Upper lobe of right lung (tissue), 1 donor: ENCODE data around the gene PDE9A. TPM values are rescaled to one million over a fixed set of nuclear protein-coding genes. Genes with fewer than 3 reads are reported as not detected.

Source experiments
- ATAC-seq: fragments of 200-7000 bp; cut with Tn5 transposase; one replicate; pipeline ENCODE4 v1.9.1; 2020; ENCODE audit warnings: mild to moderate bottlenecking, moderate library complexity
- DNase-seq: peaks from one replicate; pipeline ENCODE4 v3.0.0-alpha.2; 2020
- H3K27ac ChIP-seq: fragments of 200-600 bp; one replicate; pipeline ENCODE4 v1.8.0; 2022
- H3K27me3 ChIP-seq: fragments of 200-600 bp; one replicate; pipeline ENCODE4 v1.8.0; 2022; ENCODE audit warnings: mild to moderate bottlenecking
- H3K36me3 ChIP-seq: fragments of 200-600 bp; one replicate; pipeline ENCODE4 v1.8.0; 2022
- H3K4me1 ChIP-seq: fragments of 200-600 bp; one replicate; pipeline ENCODE4 v1.8.0; 2022
- H3K4me3 ChIP-seq: fragments of 200-600 bp; one replicate; pipeline ENCODE4 v1.8.0; 2022; ENCODE audit warnings: mild to moderate bottlenecking
- H3K9me3 ChIP-seq: fragments of 200-600 bp; one replicate; pipeline ENCODE4 v1.8.0; 2022
- intact Hi-C: fragments of 100-400 bp; cut with DNase I; formaldehyde crosslinking; loops from one replicate; pipeline ENCODE4 v1.11.0; 2022
- total RNA-seq: library from RNA; stranded (reverse); fragmentation: NEBNext Ultra II Directional; extraction: Animal tissue kit (Norgen Biotek cat#: 25700); gene quantifications from one replicate; pipeline ENCODE4 v1.2.1, GENCODE V29; 2021
- TF ChIP-seq, protein P1 (sequence below): fragments of 200-600 bp; IDR thresholded peaks from one replicate; pipeline ENCODE4 v1.8.0; 2022; ENCODE audit warnings: antibody characterized with exemption
- donor health status: DM: no; HTN: yes; CAD: no; lungs with severe emphysema.

Gene PDE9A
- total RNA-seq, 1 donor from 2014 or later, result 15.3 TPM

GRCh38 chr21:42645211-42646075, 8.0 kb upstream of the PDE9A start:
- Histone ChIP-seq H3K4me3 (no peak overlapping the region), H3K9me3 (no peaks in the 10 kb centered on the region), H3K27me3 (no peaks in the 10 kb centered on the region), H3K27ac (no peak overlapping the region), H3K36me3 (no peaks in the 10 kb centered on the region), H3K4me1 (no peaks in the 10 kb centered on the region)
- intact Hi-C loops, result no loop called here
- TF ChIP-seq, protein P1, sequence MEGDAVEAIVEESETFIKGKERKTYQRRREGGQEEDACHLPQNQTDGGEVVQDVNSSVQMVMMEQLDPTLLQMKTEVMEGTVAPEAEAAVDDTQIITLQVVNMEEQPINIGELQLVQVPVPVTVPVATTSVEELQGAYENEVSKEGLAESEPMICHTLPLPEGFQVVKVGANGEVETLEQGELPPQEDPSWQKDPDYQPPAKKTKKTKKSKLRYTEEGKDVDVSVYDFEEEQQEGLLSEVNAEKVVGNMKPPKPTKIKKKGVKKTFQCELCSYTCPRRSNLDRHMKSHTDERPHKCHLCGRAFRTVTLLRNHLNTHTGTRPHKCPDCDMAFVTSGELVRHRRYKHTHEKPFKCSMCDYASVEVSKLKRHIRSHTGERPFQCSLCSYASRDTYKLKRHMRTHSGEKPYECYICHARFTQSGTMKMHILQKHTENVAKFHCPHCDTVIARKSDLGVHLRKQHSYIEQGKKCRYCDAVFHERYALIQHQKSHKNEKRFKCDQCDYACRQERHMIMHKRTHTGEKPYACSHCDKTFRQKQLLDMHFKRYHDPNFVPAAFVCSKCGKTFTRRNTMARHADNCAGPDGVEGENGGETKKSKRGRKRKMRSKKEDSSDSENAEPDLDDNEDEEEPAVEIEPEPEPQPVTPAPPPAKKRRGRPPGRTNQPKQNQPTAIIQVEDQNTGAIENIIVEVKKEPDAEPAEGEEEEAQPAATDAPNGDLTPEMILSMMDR, result no peak
- DNase-seq (no peak), ATAC-seq (no peak)

DNA sequence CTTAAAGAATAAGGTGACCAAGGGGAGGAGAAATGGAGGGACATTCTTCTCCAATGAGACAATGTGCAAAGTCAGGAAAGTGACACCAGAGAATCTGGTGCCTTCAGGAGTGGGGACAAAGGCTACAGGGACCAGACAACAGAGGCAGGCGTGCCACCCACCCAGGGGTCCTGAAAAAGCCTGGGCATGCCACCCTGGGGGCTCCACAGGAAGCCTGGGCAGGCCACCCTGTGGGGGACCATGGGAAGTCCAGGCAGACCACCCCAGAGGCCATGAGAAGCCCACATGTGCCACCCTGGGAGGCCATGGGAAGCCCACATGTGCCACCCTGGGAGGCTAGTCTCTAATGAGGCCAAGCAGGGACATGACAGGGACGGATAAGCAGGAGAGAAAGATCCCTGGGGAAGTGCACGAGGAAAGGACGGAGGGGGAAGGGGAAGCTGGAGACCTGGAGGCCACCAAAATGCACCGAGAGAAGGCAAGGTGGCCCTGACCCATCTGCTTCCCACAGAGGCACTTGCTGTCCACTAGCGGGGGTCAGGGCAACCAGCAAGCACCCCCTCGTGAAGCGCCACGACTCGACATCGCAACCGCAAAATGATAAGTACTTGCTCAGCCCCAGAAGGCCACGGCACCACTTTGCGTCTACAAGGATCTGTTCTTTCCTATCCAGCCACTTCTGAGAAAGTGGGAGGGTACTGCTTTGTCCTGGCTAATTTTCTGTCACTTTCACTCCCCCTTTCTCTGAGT, 7.2 kb upstream of the PDE9A start:
- DNase-seq, result peak; percentile 37
- TF ChIP-seq, protein P1, result no peak
- Histone ChIP-seq H3K9me3 (no peaks in the 10 kb centered on the region), H3K4me1 (no peaks in the 10 kb centered on the region), H3K4me3 (no peak overlapping the region), H3K27ac (no peak overlapping the region), H3K36me3 (no peaks in the 10 kb centered on the region), H3K27me3 (no peaks in the 10 kb centered on the region)
- ATAC-seq, result no peak
- intact Hi-C loops, result no loop called here

- Histone ChIP-seq H3K27me3 (no peaks in the 10 kb centered on the region), H3K4me3 (no peak overlapping the region), H3K27ac (no peak overlapping the region), H3K4me1 (no peaks in the 10 kb centered on the region), H3K9me3 (no peaks in the 10 kb centered on the region), H3K36me3 (no peaks in the 10 kb centered on the region)
- TF ChIP-seq, protein P1, result no peak
- ATAC-seq (no peak), DNase-seq (peak; percentile 46)
- intact Hi-C loops, result no loop called here
Observed at GRCh38 chr21:42646836-42647235, 6.6 kb upstream of the PDE9A start.

DNA sequence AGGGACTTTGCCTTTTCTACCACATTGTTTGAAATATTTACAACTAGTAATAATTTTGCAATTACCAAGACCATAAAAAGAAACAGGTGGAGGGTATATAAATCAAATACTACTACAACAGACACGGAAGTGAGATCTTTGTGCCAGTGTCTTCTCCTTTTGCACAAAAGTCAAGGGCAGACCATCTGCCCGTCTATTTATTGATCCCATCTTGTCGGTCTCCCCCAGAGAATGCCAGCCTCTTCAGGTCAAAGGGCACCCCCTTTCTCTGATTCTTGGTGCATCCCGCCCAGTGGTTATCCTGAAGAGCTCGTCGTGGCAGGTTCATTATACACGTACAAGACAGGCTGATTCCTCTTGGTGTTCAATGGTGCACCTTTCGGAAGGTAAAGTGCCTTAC, 4.8 kb upstream of the PDE9A start:
- TF ChIP-seq, protein P1, result no peak
- Histone ChIP-seq H3K4me3 (no peak overlapping the region), H3K36me3 (no peaks in the 10 kb centered on the region), H3K27ac (no peak overlapping the region), H3K9me3 (no peaks in the 10 kb centered on the region), H3K4me1 (peaks cover 12% of the 10 kb centered on the region), H3K27me3 (no peaks in the 10 kb centered on the region)
- intact Hi-C loops, result no loop called here
- ATAC-seq (no peak), DNase-seq (no peak)

DNA sequence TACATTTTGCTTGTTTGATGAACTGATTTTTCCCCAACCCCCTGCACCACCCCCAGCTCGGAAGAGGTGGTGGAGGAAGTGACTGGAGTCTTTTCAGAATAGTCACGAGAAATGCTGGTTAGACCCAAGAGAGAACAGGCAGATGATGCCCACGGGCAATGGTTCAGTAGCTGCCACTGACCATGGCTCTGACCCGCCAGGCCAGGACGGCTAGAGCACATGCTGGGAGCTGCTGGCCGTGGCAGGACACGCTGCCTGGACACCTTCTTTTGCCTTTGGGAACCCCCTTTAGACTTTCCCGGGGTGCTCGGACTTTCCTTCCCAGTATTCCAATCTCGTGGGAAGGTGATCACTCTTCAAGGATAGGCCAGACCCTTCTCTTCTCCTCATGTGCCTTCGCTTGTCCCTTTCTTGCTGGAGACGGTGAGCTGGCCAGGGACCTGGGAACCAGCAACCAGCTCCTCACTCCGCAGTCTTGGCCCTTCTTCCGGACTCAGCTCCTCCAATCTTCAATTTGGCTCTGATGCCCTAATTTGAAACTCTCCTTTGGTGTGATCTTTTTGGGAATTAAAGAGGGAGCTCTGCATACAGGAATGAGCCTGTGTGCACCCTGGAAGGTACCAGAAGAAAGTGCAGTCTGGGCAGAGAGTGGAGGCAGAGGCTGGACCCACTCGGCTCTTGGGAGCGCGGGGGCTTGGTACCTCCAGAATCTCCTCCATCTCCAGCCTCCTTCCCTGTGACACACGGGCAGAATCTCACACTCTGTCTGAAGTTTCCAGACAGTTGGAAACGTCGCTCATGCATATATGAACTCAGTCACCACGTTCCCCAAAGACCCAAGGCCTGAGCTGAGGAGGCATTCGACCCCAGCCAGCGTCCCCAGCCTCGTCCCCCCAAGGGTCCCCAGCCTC, 4.0 kb upstream of the PDE9A start:
- no peak for DNase-seq
- H3K27me3 ChIP-seq, result no peaks in the 10 kb centered on the region
- H3K4me1 ChIP-seq, result peaks cover 17% of the 10 kb centered on the region
- H3K4me3 ChIP-seq, result no peak overlapping the region
- H3K27ac ChIP-seq, result no peak overlapping the region
- no peak for ATAC-seq
- no peaks in the 10 kb centered on the region for H3K9me3 ChIP-seq
- intact Hi-C loops, result loop anchor here (10.0 kb wide), 1 partner anchor 165 kb away; no protein-coding TSS in a partner anchor
- TF ChIP-seq, protein P1, result no peak
- no peaks in the 10 kb centered on the region for H3K36me3 ChIP-seq
